Transverse colon (tissue), 4 donors: ENCODE results near the gene SPTBN2. TPM values are rescaled to one million over a fixed set of nuclear protein-coding genes. Genes with fewer than 3 reads are reported as not detected.

Experiments
- DNase-seq: peaks from one replicate; pipeline ENCODE4 v3.0.0-alpha.2; 2019
- H3K27ac ChIP-seq, 4 donors: fragments of 200-600 bp; sonication (generic); 2 replicates each; pipeline ENCODE4 v1.5.1; 2016 to 2018; ENCODE audit warnings: inconsistent platforms in 4 of 4
- H3K27me3 ChIP-seq: fragments of 200-600 bp; sonication (generic); 2 replicates; pipeline ENCODE4 v1.5.1; 2017; ENCODE audit warnings: inconsistent platforms
- H3K36me3 ChIP-seq, 4 donors: fragments of 200-600 bp; sonication (generic); 2 replicates each; pipeline ENCODE4 v1.5.1; 2017 to 2019; ENCODE audit warnings: inconsistent platforms in 4 of 4
- H3K4me1 ChIP-seq, 4 donors: fragments of 200-600 bp; sonication (generic); 2 replicates each; pipeline ENCODE4 v1.5.1; 2017 to 2020; ENCODE audit warnings: inconsistent platforms in 4 of 4
- H3K4me3 ChIP-seq, 4 donors: fragments of 200-600 bp; sonication (generic); 1 replicate in 1 of 4; 2 replicates in 3 of 4; pipeline versions ENCODE4 v1.5.1 to v1.6.1; 2017 to 2019; ENCODE audit warnings: inconsistent platforms in 4 of 4
- H3K9me3 ChIP-seq, 2 donors: fragments of 200-600 bp; sonication (generic); 2 replicates each; pipeline ENCODE4 v1.5.1; 2017 to 2019; ENCODE audit warnings: inconsistent platforms in 2 of 2
- CTCF ChIP-seq, 5 experiments: fragments of 200-600 bp in 3 of 5; fragments of 450-650 bp in 2 of 5; sonication (generic) in 3 of 5; IDR thresholded peaks; 1 replicate in 2 of 5; 2 replicates in 3 of 5; pipeline ENCODE4 v1.5.1; 2016 to 2017; ENCODE audit warnings: antibody characterized with exemption in 5 of 5, inconsistent platforms in 3 of 5, mild to moderate bottlenecking in 2 of 5, moderate library complexity in 1 of 5
- EP300 ChIP-seq: sonication (generic); formaldehyde crosslinking; IDR thresholded peaks from one replicate; pipeline ENCODE4 v1.6.1; 2017; ENCODE audit warnings: antibody characterized with exemption, low read depth
- POLR2A ChIP-seq: fragments of 450-650 bp; IDR thresholded peaks from one replicate; pipeline ENCODE4 v1.6.1; 2016; ENCODE audit warnings: antibody characterized with exemption, mild to moderate bottlenecking, moderate library complexity
- POLR2AphosphoS5 ChIP-seq, 3 donors: sonication (generic); formaldehyde crosslinking; IDR thresholded peaks; one replicate each; pipeline ENCODE4 v1.6.1; 2016; ENCODE audit warnings: antibody characterized with exemption in 3 of 3
- WGBS, 2 donors: methylation state at CpG; one replicate each; pipeline ENCODE4 v1.1.5; 2018; ENCODE audit warnings: low coverage in 1 of 2; 5-methylcytosine and 5-hydroxymethylcytosine counted together
- in situ Hi-C, 4 donors: fragments of 200-750 bp; cut with MboI; loops; one replicate each; pipeline versions ENCODE4 v1.15.0 to v1.15.1; 2017; ENCODE audit warnings: low sequenced_read_pairs in 3 of 4, low pct_ligation_motif_present in 1 of 4, low pct_unique_long_range_greater_than_20kb in 1 of 4
- intact Hi-C: fragments of 100-400 bp; cut with DNase I; formaldehyde crosslinking; loops from one replicate; pipeline ENCODE4 v1.15.1; 2023; ENCODE audit warnings: low total_unique reads
- total RNA-seq, 4 donors: library from RNA; depleted of rRNA; stranded (reverse); fragments of >200 nt; gene quantifications; one replicate each; pipeline ENCODE4 v1.1.0, GENCODE V29; 2016

SPTBN2 gene
- total RNA-seq, 4 donors from 2014 or later, result 0.75 to 2.2 (median 1.6) TPM

GRCh38 chr11:66677599-66678375 is 51.2 kb downstream of the SPTBN2 start, which contains the start of gene RBM4B:
Gene RBM4B, minus strand, starts transcription at chr11:66677887. Its CDS starts 808 bp downstream, at chr11:66677079.
- in situ Hi-C loops, result loop anchor here in 2 of 4 donors (10.0 kb wide), 2 partner anchors 93 to 103 kb away; no protein-coding TSS in a partner anchor
- 0 to 1% methylated on average over 3 to 29 of the region's 61 CpGs for WGBS, 2 donors
- Histone ChIP-seq H3K9me3 (no peaks in the 10 kb centered on the region), H3K4me1 (peaks cover 17 to 37% (median 24%) of the 10 kb centered on the region in 4 donors), H3K4me3 (peak within 1 kb of the TSS; percentile 53 to 78 (median 68)), H3K36me3 (no peaks in the 10 kb centered on the region), H3K27me3 (no peaks in the 10 kb centered on the region), H3K27ac (peak within 1 kb of the TSS; percentile 90 to 99 (median 96))
- intact Hi-C loops, result loop anchor here (1.0 kb wide), 2 partner anchors 61 to 98 kb away; partner anchors contain the start of gene RBM14
- DNase-seq, result peak; percentile 97
- TF ChIP-seq POLR2A (peak; percentile 77), POLR2AphosphoS5 (IDR thresholded peaks at IDR 0.05) (peak; percentile 72 to 86 (median 85)), EP300 (no peak)

GRCh38 chr11:66676931-66677598 is 52.0 kb downstream of the SPTBN2 start:
- intact Hi-C loops, result no loop called here

GRCh38 chr11:66676282-66676919 is 52.6 kb downstream of the SPTBN2 start:
- H3K4me1 ChIP-seq, result peaks cover 17 to 37% (median 24%) of the 10 kb centered on the region in 4 donors
- WGBS, 2 donors, result 74 to 93% methylated on average over 3 to 16 of the region's 16 CpGs
- H3K9me3 ChIP-seq, result no peaks in the 10 kb centered on the region
- no peak for DNase-seq
- no peak overlapping the region for H3K27ac ChIP-seq
- in situ Hi-C loops, result loop anchor here in 2 of 4 donors (10.0 kb wide), 2 partner anchors 92 to 102 kb away; no protein-coding TSS in a partner anchor
- peak overlapping the region in 1 of 4 donors; percentile 78 for H3K4me3 ChIP-seq
- H3K27me3 ChIP-seq, result no peaks in the 10 kb centered on the region
- no peak for TF ChIP-seq POLR2A
- no peak for TF ChIP-seq POLR2AphosphoS5 (IDR thresholded peaks at IDR 0.05)
- no peak for TF ChIP-seq CTCF (IDR thresholded peaks at IDR 0.05)
- TF ChIP-seq EP300, result no peak
- intact Hi-C loops, result no loop called here
- no peaks in the 10 kb centered on the region for H3K36me3 ChIP-seq

More at GRCh38 chr11:66676931-66677598, 52.0 kb downstream of the SPTBN2 start:
- Histone ChIP-seq H3K4me1 (peaks cover 17 to 37% (median 24%) of the 10 kb centered on the region in 4 donors), H3K36me3 (no peaks in the 10 kb centered on the region), H3K27ac (peak overlapping the region; percentile 90 to 99 (median 96)), H3K4me3 (peak overlapping the region; percentile 53 to 78 (median 68)), H3K9me3 (no peaks in the 10 kb centered on the region), H3K27me3 (no peaks in the 10 kb centered on the region)
- DNase-seq, result no peak
- in situ Hi-C loops, result loop anchor here in 2 of 4 donors (10.0 kb wide), 2 partner anchors 92 to 102 kb away; no protein-coding TSS in a partner anchor
- no peak for TF ChIP-seq CTCF (IDR thresholded peaks at IDR 0.05)
- TF ChIP-seq POLR2AphosphoS5 (IDR thresholded peaks at IDR 0.05), result no peak
- no peak for TF ChIP-seq EP300
- TF ChIP-seq POLR2A, result no peak
- WGBS, 2 donors, result 0 to 15% methylated on average over 2 to 27 of the region's 27 CpGs

GRCh38 chr11:66674964-66675602 is 53.9 kb downstream of the SPTBN2 start:
- in situ Hi-C loops, result loop anchor here in 3 of 4 donors (5.0 to 10.0 kb wide), 3 partner anchors 90 to 100 kb away; no protein-coding TSS in a partner anchor
- Histone ChIP-seq H3K36me3 (no peaks in the 10 kb centered on the region), H3K4me1 (peaks cover 17 to 37% (median 24%) of the 10 kb centered on the region in 4 donors), H3K4me3 (no peak overlapping the region), H3K27ac (no peak overlapping the region), H3K27me3 (no peaks in the 10 kb centered on the region), H3K9me3 (no peaks in the 10 kb centered on the region)
- no peak for DNase-seq
- intact Hi-C loops, result no loop called here
- WGBS, 2 donors, result 81% methylated on average over 2 of the region's 2 CpGs
- no peak for TF ChIP-seq EP300
- TF ChIP-seq POLR2AphosphoS5 (IDR thresholded peaks at IDR 0.05), result no peak
- no peak for TF ChIP-seq CTCF (IDR thresholded peaks at IDR 0.05)
